Measurements from ENCODE around the gene SIGLEC1.

The SIGLEC1 gene

DNA sequence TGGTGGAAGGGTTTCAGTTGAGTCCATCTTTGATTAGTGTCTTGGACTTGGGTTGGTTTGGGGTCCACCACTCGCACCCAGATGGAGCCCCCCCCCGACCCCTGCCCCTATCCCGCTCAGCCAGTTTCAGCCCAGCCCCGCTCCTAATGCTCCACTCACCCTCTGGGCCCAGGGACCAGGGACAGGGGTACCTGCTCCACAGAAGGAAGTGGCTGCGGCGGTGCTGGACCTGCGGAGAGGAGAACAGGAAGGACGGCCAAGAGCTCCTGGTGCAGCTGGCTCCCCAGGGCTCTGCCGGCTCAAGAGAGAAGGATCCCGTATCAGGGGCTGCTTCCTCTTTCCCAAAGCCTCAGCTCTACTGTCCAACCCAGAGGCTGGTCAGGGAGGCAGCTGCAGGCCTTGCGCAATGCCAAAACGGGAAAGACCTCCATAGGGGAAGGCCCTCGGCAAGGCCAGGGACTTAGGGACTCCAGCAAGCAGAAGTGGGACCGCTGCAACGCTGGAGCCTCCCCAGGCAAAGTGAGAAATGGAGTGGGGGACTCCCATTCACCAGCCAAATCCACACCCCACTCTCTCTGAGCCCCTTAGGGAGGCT, at the start of gene SIGLEC1:
TSS of gene SIGLEC1 (minus strand) at position 322 of the 595 bp plus-strand sequence. CDS start 5,472 bp downstream, outside the sequence.
- no peak for DNase-seq (ENCODE audit: low spot score)

DNA sequence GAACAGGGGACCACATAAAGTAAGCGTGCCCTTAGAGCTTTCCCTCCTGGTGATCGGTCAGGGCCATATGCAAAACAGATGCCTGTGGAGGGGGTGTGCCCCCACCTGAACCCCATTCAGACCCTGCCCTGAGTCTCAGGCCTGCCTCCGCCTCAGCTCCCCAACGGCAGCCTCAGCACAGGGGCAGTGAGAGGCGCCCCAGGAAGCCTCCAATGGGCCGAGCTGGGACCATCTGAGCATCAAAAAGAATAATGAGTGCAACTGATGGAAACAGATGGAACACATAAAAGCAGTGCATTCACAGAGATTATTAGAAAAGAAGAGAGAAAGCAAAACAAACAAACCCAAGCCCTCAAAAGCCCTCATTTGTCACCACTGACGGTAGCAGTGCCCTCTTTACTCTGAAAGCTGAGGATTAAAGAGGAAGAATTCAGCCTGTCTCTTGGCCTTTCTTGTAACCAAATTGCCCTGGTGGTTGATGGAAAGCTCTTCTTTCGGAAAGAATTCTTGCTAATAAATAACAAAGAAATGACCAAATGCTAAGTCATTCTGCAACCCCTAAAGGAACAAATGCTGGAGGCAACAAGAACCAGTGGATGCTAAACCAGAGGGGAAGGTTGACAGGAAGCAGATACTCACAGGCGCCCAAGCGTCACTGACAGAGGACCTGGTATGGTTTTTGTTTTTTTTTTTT, 48.4 kb upstream of the SIGLEC1 start:
- DNase-seq (ENCODE audit: low spot score) = no peak

DNA sequence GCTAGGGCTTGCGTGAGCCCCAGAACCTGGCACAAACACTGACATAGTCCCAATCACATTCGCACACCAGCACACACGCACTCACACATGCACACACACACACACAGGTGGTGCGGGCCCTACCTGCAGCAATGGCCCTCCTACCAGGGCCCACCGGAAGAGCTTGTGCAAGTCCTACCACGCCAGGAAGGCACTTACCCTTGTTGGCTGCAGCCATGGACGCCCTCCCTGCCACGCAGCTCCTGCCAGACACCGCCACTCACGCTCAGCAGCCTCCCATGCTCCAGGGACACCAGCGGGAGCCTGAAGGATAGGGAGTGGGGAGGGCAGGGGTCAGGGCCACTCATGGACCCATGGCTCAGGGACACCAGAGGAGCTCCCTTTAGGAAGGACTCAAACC, 47.5 kb upstream of the SIGLEC1 start:
- no peak for DNase-seq (ENCODE audit: low spot score)

DNA sequence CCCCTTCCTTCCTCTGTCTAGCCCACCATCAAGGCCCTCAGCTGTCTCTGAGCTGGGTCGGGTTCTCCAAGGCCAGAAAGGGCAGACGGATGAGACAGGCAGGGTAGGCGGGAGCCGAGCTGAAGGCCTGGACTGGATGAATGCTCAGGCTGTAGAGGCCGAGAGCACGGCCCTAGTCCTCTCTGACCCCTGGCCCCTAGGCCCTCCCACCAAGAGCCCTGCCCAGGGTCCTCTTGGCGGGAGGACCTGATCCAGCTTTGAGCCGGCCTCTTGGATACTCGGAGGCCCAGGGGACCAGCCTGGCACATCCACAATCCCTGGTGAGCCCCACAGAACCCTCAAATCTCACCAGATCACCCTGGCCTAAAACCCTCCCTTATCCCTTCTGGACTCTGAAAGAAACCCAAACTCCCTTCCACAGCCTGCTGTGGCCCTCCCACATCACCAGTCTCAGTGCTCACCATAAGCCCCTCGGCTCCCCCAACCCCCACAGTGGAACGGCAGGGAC, 47.0 kb upstream of the SIGLEC1 start:
- no peak for DNase-seq (ENCODE audit: low spot score)

DNA sequence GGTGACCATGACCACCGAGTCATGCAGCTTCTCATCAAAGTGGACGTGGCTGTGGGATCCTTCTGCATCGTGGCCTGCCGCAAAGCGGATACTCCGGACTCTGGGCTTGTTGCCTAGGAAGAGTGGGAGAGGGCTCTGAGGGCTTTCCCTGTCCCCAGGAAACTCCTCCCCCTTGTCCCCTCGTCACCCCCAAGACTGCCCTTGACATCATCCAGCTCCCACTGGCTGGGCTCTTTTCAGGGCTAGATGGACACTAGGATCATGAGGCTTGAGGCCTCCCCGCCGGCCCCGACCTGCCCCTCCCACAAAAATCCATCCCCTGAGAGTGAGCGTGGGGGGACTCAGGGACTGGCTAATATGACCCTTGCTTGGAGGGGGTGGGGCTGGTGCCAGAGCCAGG, 46.2 kb upstream of the SIGLEC1 start:
- DNase-seq (ENCODE audit: low spot score) = no peak

DNA sequence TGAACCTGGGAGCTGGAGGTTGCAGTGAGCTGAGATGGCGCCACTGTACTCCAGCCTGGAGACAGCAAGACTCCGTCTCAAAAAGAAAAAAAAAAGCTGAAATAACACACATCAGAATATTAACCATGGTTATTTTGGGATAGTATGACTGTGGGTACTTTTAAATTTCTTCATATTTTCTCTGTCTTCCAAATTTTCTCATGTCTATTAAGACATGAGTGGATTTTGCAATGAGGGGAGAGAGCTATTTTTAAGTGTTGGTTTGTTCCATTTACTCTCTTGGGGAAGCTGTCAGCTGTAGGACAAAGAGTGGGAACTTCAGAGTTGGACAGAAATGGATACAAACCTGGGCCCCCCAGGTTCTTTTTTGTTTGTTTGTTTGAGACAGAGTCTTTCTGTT, 44.9 kb upstream of the SIGLEC1 start:
- DNase-seq (ENCODE audit: low spot score) = no peak

DNA sequence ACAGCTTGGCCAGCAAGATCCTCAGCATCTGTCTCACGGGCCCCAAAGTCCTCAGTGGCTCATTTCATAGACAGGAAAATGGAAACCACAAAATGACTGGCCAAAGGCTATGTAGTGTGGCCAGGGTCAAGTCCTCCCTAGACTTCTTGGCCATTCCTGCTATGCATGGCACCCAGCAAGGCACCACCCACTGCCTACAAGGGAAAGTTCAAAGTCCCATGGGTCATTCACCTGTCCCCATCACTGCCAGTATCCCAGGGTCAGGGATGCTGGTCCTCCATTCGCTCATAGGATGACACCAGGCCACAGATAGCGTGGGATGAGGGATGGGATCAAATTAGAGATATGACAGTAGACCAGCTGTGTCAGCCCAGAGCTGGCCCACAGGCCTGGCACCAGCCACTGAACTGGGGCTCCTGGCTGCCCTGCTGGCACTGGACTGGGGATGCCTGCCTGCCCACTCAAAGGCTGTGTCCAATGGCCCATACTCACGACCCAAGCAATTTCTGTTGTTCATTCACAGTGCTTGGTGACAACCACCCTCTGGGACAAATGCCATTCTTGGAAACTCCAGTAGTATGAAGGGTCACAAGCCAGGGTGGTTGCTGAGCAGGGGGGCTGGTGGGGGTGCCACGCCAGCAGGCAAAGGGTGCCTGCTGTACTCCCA, 43.5 kb upstream of the SIGLEC1 start:
- no peak for DNase-seq (ENCODE audit: low spot score)

DNA sequence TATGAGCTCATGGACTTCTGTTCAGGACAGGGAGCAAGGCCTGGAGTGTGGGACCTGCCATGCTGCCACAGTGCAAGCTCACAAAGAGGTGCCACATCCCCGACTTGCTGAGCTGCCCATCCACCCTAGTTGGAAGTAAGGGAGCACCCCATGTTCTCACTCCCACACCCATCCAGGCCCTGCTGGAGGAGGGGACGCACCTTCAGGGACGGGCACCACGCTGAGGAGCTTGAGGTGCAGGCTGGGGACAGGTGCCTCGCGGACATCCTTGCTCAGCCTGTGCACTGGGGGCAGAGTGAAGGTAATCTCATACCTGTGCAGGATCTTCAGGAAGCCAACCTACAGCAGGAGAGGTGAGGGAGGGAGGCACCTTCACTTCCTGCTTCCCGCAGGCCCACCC, 42.9 kb upstream of the SIGLEC1 start:
- DNase-seq (ENCODE audit: low spot score) = no peak

DNA sequence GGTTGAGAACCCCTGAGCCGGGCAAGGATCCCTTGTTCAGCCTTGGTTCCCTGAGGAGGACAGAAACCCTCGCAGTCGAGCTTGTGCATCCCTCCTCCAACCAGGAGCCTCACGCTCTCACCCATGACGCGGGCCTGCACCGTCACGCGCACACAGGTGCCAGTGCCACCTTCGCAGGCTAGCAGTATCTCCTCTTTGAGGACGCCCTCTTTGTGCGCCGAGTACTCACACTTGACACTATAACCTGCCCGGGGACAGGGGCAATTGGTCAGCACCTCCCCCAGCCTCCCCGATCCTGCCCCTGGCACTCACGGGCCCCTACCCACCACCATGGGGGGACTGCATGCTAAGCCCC, 41.9 kb upstream of the SIGLEC1 start:
- DNase-seq (ENCODE audit: low spot score) = no peak

DNA sequence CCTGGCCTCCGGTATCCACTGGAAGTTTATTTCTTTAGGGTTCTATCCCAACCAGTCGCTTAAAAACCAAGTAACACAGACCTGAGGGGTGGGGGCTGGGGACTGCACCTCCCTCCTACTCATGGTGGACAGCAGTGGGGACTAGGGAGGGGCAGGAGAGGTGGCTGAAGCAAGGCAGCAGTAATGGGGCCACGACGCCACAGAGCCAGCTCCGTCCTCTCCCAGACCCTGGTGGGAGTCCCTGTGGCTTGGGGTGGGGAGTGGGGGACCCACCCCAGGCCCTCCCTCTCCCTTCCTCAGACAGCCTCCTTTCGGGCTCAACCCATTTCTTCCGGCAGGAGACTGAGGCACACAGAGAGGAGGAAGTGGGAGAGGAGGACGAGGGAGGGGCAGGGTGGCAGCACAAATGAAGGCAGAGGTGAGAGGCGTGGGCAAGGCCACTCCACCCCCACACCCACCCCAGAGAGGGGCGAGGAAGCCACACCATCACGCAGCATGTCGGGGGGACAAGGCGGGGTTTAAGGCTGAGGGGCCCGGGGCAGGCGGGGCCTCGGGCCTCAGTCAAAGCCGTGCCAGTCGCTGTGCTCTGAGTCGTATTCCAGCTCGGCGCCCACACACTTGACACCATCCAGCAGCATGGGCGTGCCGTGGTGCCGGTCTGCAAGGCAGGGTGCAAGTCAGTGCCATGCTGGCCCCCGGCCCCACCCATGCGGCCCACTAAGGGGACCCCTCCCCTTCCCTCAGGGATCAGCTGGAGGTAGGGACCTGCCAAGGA, 41.3 kb upstream of the SIGLEC1 start:
- DNase-seq (ENCODE audit: low spot score) = no peak

DNA sequence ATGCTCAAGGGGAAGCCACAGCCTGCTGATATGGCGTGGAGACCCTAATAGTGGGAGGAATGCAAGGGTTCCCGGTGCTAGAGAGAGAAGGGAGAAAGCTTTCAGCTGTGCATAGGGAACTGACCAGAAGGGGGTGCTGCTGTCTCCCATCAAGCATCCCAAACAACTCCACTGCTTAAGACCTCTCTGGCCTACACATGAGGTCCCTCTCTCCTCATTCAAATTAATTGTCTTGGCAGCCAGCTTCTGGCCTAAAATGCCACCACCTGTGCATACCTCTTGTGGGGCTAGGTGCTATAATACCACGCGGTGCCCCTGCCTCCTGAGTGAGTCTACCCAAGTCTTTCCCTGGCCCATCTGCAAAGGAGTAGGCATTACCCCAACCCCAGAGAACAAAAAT, 40.7 kb upstream of the SIGLEC1 start:
- peak; percentile 71 for DNase-seq (ENCODE audit: low spot score)

DNA sequence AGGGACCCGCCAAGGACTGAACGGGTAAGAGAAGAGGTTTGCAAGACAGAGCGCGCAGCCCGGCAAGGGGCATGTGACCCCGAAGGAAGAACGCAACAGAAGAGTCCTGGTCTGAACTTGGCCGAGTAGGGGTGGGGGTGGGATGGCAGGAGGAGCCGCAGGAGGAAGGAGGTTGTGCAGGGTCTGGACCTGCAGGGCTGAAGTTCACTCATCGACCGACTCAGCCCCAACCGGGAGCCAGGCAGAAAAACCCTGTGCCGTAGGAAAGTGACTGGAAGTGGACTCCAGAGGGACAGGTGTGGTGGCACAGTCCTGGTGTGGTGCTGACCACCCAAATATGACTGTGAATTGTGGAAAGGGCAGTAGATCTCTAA, 40.0 kb upstream of the SIGLEC1 start:
- DNase-seq (ENCODE audit: low spot score) = no peak

DNA sequence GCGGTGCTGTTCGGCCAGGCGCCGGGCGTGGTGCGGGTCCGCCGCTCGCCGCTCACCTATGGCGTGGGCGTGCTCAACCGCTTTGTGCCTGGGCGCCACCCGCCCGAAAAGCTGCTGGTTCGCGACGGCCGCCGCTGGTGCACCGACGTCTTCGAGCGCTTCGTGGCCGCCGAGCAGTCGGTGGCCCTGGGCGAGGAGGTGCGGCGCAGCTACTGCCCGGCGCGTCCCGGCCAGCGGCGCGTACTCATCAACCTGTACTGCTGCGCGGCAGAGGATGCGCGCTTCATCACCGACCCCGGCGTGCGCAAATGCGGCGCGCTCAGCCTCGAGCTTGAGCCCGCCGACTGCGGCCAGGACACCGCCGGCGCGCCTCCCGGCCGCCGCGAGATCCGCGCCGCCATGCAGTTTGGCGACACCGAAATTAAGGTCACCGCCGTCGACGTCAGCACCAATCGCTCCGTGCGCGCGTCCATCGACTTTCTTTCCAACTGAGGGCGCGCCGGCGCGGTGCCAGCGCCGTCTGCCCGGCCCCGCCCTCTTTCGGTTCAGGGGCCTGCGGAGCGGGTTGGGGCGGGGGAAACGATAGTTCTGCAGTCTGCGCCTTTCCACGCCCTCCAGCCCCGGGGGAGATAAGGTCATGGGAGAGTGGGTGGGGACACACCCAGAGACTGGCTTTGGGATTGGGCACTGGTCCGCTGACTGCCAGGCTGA, 39.4 kb upstream of the SIGLEC1 start:
- DNase-seq (ENCODE audit: low spot score) = no peak

DNA sequence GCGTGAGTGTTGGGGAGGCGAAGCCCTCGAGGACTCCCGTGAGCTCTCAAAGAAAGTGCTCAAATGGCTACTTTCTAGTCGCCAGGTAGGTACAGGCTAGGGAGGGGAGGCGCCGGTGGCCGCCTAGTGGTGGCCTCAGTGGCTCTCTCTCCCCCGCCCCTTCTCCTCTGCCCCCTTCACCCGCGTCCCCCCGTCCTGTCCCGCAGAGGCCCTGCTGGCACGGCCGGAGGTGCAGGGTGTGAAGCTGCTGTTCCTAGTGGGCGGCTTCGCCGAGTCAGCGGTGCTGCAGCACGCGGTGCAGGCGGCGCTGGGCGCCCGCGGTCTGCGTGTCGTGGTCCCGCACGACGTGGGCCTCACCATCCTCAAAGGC, 38.9 kb upstream of the SIGLEC1 start:
- no peak for DNase-seq (ENCODE audit: low spot score)

DNA sequence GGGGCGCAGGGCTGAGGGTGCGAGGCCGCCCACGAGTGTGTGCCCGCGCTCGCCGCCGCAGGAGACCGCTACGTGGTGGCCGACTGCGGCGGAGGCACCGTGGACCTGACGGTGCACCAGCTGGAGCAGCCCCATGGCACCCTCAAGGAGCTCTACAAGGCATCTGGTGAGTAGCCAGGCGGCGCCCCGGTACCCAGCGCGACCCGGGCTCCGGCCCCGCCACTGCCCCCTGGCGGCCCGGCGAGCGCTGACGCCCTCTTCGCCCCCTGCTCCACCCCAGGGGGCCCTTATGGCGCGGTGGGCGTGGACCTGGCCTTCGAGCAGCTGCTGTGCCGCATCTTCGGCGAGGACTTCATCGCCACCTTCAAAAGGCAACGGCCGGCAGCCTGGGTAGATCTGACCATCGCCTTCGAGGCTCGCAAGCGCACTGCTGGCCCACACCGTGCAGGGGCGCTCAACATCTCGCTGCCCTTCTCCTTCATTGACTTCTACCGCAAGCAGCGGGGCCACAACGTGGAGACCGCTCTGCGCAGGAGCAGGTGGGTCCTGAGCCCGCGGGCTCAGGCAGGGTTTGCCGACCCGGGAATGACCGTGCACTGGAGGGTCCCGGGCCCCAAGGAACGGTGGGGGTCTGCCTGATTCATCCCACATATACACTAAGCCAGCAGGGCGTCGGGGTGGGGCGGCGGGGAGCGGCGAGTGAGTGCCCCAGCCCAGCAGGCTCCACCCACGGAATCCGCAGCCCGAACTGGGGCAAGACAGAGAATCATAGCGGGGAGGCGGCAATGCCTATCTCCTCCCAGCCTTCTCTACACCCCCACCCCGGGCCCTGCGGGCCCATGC, 37.5 kb upstream of the SIGLEC1 start:
- DNase-seq (ENCODE audit: low spot score) = no peak

DNA sequence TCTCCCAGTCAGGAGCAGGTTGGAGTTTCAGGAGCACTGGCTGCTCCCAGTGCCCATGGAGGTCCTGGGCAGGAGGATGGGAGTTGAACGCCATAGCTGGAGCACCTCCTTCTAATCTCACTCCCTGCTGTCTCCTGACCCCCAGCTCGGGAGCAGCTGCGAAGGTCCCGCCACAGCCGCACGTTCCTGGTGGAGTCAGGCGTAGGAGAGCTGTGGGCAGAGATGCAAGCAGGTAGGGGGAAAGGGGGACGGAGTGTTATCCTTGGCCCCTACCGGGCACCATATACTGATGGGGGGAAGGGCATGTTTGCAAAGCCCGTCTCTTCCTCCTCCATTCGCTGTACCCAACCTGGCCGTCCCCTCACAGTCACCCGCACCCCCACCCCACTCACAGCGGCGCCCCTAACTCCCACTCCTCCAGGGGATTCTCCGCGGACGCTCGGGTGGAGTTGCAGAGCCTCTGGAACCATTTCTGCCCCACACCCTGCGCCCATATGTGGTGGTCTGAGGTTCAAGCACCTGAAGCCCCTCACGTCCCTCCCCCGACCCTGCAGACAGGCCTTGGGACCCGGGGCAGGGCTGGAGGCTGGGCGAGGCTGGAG, 36.8 kb upstream of the SIGLEC1 start:
- no peak for DNase-seq (ENCODE audit: low spot score)

DNA sequence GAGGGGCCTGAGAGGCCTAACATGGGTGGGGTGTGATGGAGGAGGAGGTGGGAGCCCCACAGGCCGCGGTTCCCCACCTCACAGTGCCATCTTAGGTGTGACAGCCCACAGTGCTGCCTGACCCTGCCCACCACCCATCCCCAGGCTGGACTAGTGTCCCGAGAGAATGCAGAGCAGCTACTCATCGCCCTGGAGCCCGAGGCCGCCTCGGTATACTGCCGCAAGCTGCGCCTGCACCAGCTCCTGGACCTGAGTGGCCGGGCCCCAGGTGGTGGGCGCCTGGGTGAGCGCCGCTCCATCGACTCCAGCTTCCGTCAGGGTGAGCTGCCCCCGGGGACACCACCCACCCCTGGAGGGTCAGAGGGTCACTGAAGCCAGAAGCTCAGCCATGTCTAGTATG, 35.7 kb upstream of the SIGLEC1 start:
- DNase-seq (ENCODE audit: low spot score) = no peak

DNA sequence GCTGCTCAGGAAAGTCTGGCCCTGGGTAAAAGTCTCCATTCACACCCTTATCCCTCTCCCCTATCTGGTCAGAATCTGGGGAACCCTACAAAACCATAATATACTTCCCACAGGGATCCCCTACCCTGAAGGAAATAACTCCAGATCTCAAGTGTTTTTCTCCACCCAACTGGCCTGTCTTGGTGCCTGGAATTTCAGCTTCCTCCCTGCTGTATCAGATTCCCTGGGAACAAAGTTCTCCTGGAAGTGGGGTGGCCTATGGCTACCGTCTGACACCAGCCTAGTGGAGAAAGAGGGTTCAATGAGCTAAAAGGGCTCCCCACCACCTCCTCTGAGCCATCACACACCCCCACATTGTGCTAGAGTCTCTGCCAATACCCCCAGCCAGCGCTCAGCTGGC, 35.1 kb upstream of the SIGLEC1 start:
- no peak for DNase-seq (ENCODE audit: low spot score)

DNA sequence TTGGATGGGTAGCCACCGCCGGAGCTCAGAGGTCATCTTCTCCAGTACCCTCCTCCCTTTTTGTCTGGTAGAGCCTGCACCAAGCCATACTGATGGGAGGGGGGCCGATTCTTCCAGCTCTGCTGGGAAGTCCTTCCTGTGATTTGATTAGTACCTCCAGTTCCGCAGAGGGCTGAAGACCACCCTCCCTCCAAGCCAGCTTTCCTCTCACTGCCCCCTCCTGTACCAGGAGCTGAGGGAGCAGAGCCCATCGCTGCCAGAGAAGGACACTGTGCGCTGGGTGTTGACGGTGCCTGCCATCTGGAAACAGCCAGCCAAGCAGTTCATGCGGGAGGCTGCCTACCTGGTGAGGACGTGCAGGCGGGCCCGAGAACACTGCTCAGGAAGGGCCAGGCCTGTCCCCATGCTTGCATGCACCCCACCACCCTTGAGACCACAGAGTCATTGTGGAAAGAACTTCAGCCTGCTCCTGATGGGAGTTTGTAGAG, 33.3 kb upstream of the SIGLEC1 start:
- no peak for DNase-seq (ENCODE audit: low spot score)

DNA sequence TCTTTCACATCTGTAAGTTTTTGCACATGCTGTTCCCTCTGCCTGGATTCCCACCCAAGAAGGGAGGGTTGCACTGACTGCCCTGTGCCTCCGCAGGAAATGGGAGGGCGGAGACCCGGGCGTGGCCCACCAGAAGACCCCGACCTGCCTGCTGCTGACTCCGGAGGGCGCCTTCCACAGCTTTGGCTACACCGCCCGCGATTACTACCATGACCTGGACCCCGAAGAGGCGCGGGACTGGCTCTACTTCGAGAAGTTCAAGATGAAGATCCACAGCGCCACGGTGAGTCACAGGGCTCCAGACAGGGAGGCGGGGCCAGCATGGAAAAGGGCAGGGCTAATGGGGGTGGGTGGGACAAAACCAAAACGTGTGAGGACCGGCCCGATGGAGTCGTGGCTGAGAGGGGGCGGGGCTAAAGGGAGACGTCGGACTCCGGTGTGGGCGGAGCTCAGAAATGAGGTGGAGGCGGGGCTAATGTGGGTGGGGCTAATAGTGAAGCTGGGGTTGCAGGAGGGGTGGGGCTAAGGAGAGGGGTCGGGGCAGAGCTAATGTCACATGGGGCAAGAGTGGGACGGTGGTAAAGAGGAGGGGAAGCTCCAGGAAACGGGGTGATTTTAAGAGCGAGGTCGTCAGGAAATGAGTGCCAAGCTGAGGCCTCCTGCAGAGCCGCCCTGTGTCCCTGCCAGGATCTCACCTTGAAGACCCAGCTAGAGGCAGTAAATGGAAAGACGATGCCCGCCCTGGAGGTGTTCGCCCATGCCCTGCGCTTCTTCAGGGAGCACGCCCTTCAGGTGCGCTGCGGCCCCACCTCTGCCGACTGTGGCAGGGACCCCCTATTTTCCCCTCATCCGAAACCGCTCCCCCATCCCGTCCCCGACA, 32.6 kb upstream of the SIGLEC1 start:
- DNase-seq (ENCODE audit: low spot score) = peak; percentile 30

Data from kidney capillary endothelial cell (primary cell).